K562 (cell line): Measurements from ENCODE around the gene RDH11. TPM values are rescaled to one million over a fixed set of nuclear protein-coding genes. Genes with fewer than 3 reads are reported as not detected.

Source experiments
- ATAC-seq: fragments of 200-7000 bp; cut with Tn5 transposase; 3 replicates; pipeline ENCODE4 v1.9.1; 2020; ENCODE audit warnings: moderate library complexity
- BruUV-seq: library from RNA; stranded (reverse); fragments of 400-500 nt; replicated peaks from 2 replicates; lab custom pipeline; 2021; lab: Mats Ljungman, UMichigan
- CTCF ChIA-PET: fragments of 300-600 bp; formaldehyde crosslinking; extraction: SDS; loops from one replicate; lab custom pipeline; 2021; ENCODE audit warnings: low intra/inter-chr PET ratio; lab: Yijun Ruan, JAX
- POLR2A ChIA-PET: fragments of 300-600, 350-650 bp; sonication (Branson Sonifier 250); formaldehyde crosslinking; extraction: SDS; loops from one replicate; lab custom pipeline; 2021; ENCODE audit warnings: antibody characterized with exemption, inconsistent platforms; lab: Yijun Ruan, JAX
- DNase-seq, 4 experiments: peaks; one replicate each; pipeline versions ENCODE4 v3.0.0 to v3.0.0-alpha.2; 2011 to 2018; ENCODE audit warnings: low spot score in 3 of 4, mixed read lengths in 3 of 4; ENCODE audit errors: extremely low read depth in 1 of 4
- FAIRE-seq: peaks from 2 replicates; lab custom pipeline; 2011; peaks lifted over from hg19 to GRCh38; lab: Jason Lieb, UNC
- H2AFZ ChIP-seq: 2 replicates; pipeline ENCODE4 v1.6.0; 2011; ENCODE audit warnings: low read depth, low read length, control low read depth, inconsistent platforms
- H3K27ac ChIP-seq: fragments of 200-600 bp; 3 replicates; pipeline ENCODE4 v1.8.0; 2011; ENCODE audit warnings: low read depth, mild to moderate bottlenecking, control low read depth, inconsistent platforms, low read length, moderate library complexity, mixed read lengths; ENCODE audit errors: extremely low read depth
- H3K27me3 ChIP-seq, 2 experiments: fragments of 300-600 bp in 1 of 2; 2 replicates in 1 of 2; 3 replicates in 1 of 2; pipeline versions ENCODE4 v1.6.0 to v1.8.0; 2011; ENCODE audit warnings: inconsistent platforms in 2 of 2, low read length in 2 of 2, mild to moderate bottlenecking in 1 of 2, mixed read lengths in 1 of 2, moderate library complexity in 1 of 2; ENCODE audit not compliant: control insufficient read depth in 2 of 2, insufficient read depth in 2 of 2
- H3K36me3 ChIP-seq: fragments of 300-600 bp; 3 replicates; pipeline ENCODE4 v1.8.0; 2011; ENCODE audit warnings: mild to moderate bottlenecking, low read length, inconsistent platforms; ENCODE audit not compliant: control insufficient read depth, insufficient read depth
- H3K4me1 ChIP-seq, 2 experiments: fragments of 200-600 bp in 1 of 2; replicated peaks in 1 of 2; 2 replicates in 1 of 2; 3 replicates in 1 of 2; pipeline versions ENCODE4 v1.5.1 to v1.8.0; 2011; ENCODE audit warnings: inconsistent platforms in 2 of 2, low read length in 2 of 2, mild to moderate bottlenecking in 1 of 2, mixed read lengths in 1 of 2, moderate library complexity in 1 of 2; ENCODE audit not compliant: control insufficient read depth in 2 of 2, insufficient read depth in 2 of 2
- H3K4me2 ChIP-seq: 2 replicates; pipeline ENCODE4 v1.6.1; 2011; ENCODE audit warnings: low read length, control low read depth, inconsistent platforms, mixed read lengths; ENCODE audit not compliant: insufficient read depth
- H3K4me3 ChIP-seq: fragments of 200-600 bp; sonication (generic), shearing (Covaris generic); 2 replicates; pipeline ENCODE4 v1.5.1; 2016; ENCODE audit warnings: control low read depth, inconsistent platforms
- H3K79me2 ChIP-seq: fragments of 200-600 bp; 3 replicates; pipeline ENCODE4 v1.8.0; 2011; ENCODE audit warnings: low read length, inconsistent platforms; ENCODE audit not compliant: control insufficient read depth, insufficient read depth
- H3K9ac ChIP-seq, 2 experiments: 2 replicates each; pipeline versions ENCODE4 v1.6.0 to v1.6.1; 2011; ENCODE audit warnings: low read depth in 2 of 2, low read length in 2 of 2, control low read depth in 1 of 2, inconsistent platforms in 1 of 2, mild to moderate bottlenecking in 1 of 2, mixed read lengths in 1 of 2; ENCODE audit not compliant: insufficient read depth in 1 of 2
- H3K9me1 ChIP-seq: one replicate; pipeline ENCODE4 v1.6.0; 2011; ENCODE audit warnings: inconsistent platforms, mild to moderate bottlenecking, low read length, moderate library complexity; ENCODE audit not compliant: control insufficient read depth, insufficient read depth
- H3K9me3 ChIP-seq: replicated peaks from 2 replicates; pipeline ENCODE4 v1.5.1; 2011; ENCODE audit warnings: low read depth, low read length, inconsistent platforms; ENCODE audit not compliant: control insufficient read depth, insufficient read depth
- H4K20me1 ChIP-seq: replicated peaks from 2 replicates; pipeline ENCODE4 v1.6.1; 2011; ENCODE audit warnings: low read length, inconsistent platforms, mixed read lengths; ENCODE audit not compliant: control insufficient read depth, insufficient read depth
- CTBP1 ChIP-seq: fragments of 450-650 bp; IDR thresholded peaks from 2 replicates; pipeline ENCODE4 v1.6.1; 2016; ENCODE audit warnings: borderline replicate concordance
- KLF13 ChIP-seq: fragments of 450-650 bp; IDR thresholded peaks from 2 replicates; pipeline ENCODE4 v1.6.1; 2016; ENCODE audit warnings: missing genetic modification characterization, low read depth, mild to moderate bottlenecking, missing compliant biosample characterization, moderate library complexity, borderline replicate concordance
- NCOA1 ChIP-seq: fragments of 450-650 bp; IDR thresholded peaks from 2 replicates; pipeline ENCODE4 v1.6.1; 2016; ENCODE audit warnings: low read depth
- SIN3B ChIP-seq: fragments of 450-650 bp; IDR thresholded peaks from 2 replicates; pipeline ENCODE4 v1.6.1; 2017; ENCODE audit warnings: low read depth, mild to moderate bottlenecking, moderate library complexity
- UBTF ChIP-seq, 2 experiments: IDR thresholded peaks; 2 replicates each; pipeline ENCODE4 v1.6.1; 2012; ENCODE audit warnings: improper control_type of control experiment in 2 of 2, low read depth in 2 of 2, low read length in 2 of 2, borderline replicate concordance in 1 of 2
- WGBS: fragments of 100-300 bp; shearing (Covaris generic); methylation state at CpG from one replicate; pipeline ENCODE4 v1.1.6; 2016; ENCODE audit warnings: low coverage, mixed read lengths; ENCODE audit not compliant: insufficient coverage; ENCODE audit errors: missing lambda C conversion rate; 5-methylcytosine and 5-hydroxymethylcytosine counted together
- in situ Hi-C: fragments of 300-500 bp; cut with MboI; formaldehyde crosslinking; loops from 4 replicates; pipeline ENCODE4 v1.15.0; 2018; ENCODE audit warnings: inconsistent platforms, mixed read lengths
- intact Hi-C: fragments of 100-400 bp; cut with micrococcal nuclease; formaldehyde crosslinking; loops from 2 replicates; pipeline ENCODE4 v1.14.2; 2022
- polyA plus RNA-seq, 8 experiments: library from polyadenylated mRNA; depleted of rRNA in 4 of 8; stranded (reverse) in 5 of 8; unstranded in 3 of 8; fragments of >200 nt; fragmentation: Nextera tagmentation in 2 of 8; fragmentation: Illumina TruSeq in 1 of 8; extraction: Ambion mirVana in 2 of 8; extraction: Trizol in 1 of 8; gene quantifications; 2 replicates each; pipeline versions ENCODE4 v1.2.1 to v1.2.3, GENCODE V29; 2011 to 2014; ENCODE audit warnings: inconsistent platforms in 1 of 8, missing spikeins in 1 of 8
- total RNA-seq, 7 experiments: library from RNA; depleted of rRNA in 6 of 7; stranded (reverse); fragments of >200 nt in 6 of 7; fragmentation: Illumina TruSeq in 2 of 7; extraction: Trizol in 2 of 7; gene quantifications; 2 replicates each; pipeline versions ENCODE4 v1.2.1 to v1.2.3, GENCODE V29; 2011 to 2021; ENCODE audit warnings: low replicate concordance in 1 of 7

Gene RDH11
- total and polyA plus RNA-seq, 9 of the 15 experiments (the other 6 are each of a cell fraction or from before 2014, with no cell fraction given), result 50.6 to 172 (median 70.5) TPM

GRCh38 chr14:67717048-67717447, 21.5 kb upstream of the RDH11 start:
- no peaks in the 10 kb centered on the region for H3K79me2 ChIP-seq
- H3K9me1 ChIP-seq, result no peaks in the 10 kb centered on the region
- no peak overlapping the region for H3K27ac ChIP-seq
- no peaks in the 10 kb centered on the region for H3K9me3 ChIP-seq
- no peak for ATAC-seq
- CTCF ChIA-PET, result no interaction called here
- BruUV-seq, result no TSS peak
- H3K4me2 ChIP-seq, result no peak overlapping the region
- TF ChIP-seq SIN3B (no peak), UBTF (IDR thresholded peaks at IDR 0.05; ENCODE audit: borderline replicate concordance in 1 of 2, low read depth in 2 of 2, low read length in 2 of 2) (no peak), CTBP1 (no peak), KLF13 (tag) (no peak), NCOA1 (no peak)
- no peak for DNase-seq
- H3K27me3 ChIP-seq, result no peaks in the 10 kb centered on the region
- H2AFZ ChIP-seq, result no peak overlapping the region
- POLR2A ChIA-PET, result interaction anchor here (1.0 kb wide), 1 partner anchor 298 kb away, joined by 3 read pairs; no protein-coding TSS in a partner anchor
- in situ Hi-C loops, result no loop called here
- H3K36me3 ChIP-seq, result no peaks in the 10 kb centered on the region
- intact Hi-C loops, result no loop called here
- no peak overlapping the region for H3K4me3 ChIP-seq
- H3K4me1 ChIP-seq, result peaks cover 3 to 10% of the 10 kb centered on the region in 2 experiments; a peak in 3 of 5 replicates
- WGBS, result 100% methylated on average over 1 of the region's 1 CpG
- H4K20me1 ChIP-seq, result no peaks in the 10 kb centered on the region
- no peak for FAIRE-seq
- no peak overlapping the region for H3K9ac ChIP-seq
